ENCODE measurements around the gene ANK3.

ANK3 gene

GRCh38 chr10:60138842-60139241 is 250.8 kb downstream of the ANK3 start:
- in situ Hi-C loops (cut with HindIII; ENCODE audit: low sequenced_read_pairs), result no loop called here
- DNase-seq (ENCODE audit: low read depth), result no peak
- TF ChIP-seq, protein P1, sequence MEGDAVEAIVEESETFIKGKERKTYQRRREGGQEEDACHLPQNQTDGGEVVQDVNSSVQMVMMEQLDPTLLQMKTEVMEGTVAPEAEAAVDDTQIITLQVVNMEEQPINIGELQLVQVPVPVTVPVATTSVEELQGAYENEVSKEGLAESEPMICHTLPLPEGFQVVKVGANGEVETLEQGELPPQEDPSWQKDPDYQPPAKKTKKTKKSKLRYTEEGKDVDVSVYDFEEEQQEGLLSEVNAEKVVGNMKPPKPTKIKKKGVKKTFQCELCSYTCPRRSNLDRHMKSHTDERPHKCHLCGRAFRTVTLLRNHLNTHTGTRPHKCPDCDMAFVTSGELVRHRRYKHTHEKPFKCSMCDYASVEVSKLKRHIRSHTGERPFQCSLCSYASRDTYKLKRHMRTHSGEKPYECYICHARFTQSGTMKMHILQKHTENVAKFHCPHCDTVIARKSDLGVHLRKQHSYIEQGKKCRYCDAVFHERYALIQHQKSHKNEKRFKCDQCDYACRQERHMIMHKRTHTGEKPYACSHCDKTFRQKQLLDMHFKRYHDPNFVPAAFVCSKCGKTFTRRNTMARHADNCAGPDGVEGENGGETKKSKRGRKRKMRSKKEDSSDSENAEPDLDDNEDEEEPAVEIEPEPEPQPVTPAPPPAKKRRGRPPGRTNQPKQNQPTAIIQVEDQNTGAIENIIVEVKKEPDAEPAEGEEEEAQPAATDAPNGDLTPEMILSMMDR (IDR thresholded peaks at IDR 0.05; ENCODE audit: low read depth, low read length, missing control alignments), result no peak
- no peak overlapping the region for H3K4me3 ChIP-seq (ENCODE audit: low read depth, low read length)

DNA sequence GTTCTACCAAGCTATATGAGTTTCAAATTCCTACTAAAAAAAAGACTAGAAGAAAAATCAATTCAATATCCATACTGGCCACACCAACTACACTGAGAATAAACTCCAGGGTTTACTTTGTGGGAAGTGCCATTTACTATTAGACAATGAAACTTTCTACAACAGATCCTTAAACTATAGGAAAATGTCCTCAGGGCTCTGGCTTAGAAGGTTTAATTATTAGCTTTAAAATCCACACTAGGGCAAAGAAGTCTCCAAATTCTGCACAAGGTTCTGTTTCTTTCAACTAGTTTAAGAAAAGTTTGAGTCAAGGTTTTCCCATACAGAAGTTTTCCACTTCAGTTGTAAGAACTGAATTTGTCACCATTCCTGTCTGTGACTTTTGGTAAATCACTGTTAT is 251.6 kb downstream of the ANK3 start:
- H3K4me3 ChIP-seq (ENCODE audit: low read depth, low read length), result no peak overlapping the region
- DNase-seq (ENCODE audit: low read depth), result no peak
- TF ChIP-seq, protein P1 (IDR thresholded peaks at IDR 0.05; ENCODE audit: low read depth, low read length, missing control alignments), result no peak
- in situ Hi-C loops (cut with HindIII; ENCODE audit: low sequenced_read_pairs), result no loop called here

- TF ChIP-seq, protein P1 (IDR thresholded peaks at IDR 0.05; ENCODE audit: low read depth, low read length, missing control alignments), result no peak
- DNase-seq (ENCODE audit: low read depth), result no peak
- in situ Hi-C loops (cut with HindIII; ENCODE audit: low sequenced_read_pairs), result no loop called here
- no peak overlapping the region for H3K4me3 ChIP-seq (ENCODE audit: low read depth, low read length)
These were observed 252.2 kb downstream of the ANK3 start for GRCh38 chr10:60137292-60137992.

DNA sequence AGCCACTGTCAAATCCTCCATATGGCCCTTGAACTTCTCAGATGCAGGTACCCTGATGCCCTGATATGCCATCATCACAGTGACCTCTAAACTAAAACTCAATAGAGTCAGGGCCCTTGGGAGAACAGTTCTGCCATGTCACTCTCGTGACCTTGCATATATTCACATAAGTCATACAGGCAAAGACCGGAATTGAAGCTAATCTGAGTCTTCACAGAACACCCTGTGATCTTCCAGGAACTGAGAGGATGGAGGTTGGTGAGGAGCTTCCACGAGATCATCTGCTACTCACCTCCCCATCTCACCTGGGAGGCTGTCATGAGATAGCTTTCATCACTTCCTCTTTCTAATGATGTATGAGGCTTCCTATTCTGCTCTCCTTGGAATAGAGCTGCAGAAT is 254.7 kb downstream of the ANK3 start:
- no peak overlapping the region for H3K4me3 ChIP-seq (ENCODE audit: low read depth, low read length)
- DNase-seq (ENCODE audit: low read depth), result no peak
- TF ChIP-seq, protein P1 (IDR thresholded peaks at IDR 0.05; ENCODE audit: low read depth, low read length, missing control alignments), result no peak
- in situ Hi-C loops (cut with HindIII; ENCODE audit: low sequenced_read_pairs), result no loop called here

- H3K4me3 ChIP-seq (ENCODE audit: low read depth, low read length), result no peak overlapping the region
- in situ Hi-C loops (cut with HindIII; ENCODE audit: low sequenced_read_pairs), result no loop called here
- TF ChIP-seq, protein P1 (IDR thresholded peaks at IDR 0.05; ENCODE audit: low read depth, low read length, missing control alignments), result no peak
- DNase-seq (ENCODE audit: low read depth), result no peak
These were observed 255.1 kb downstream of the ANK3 start for GRCh38 chr10:60134548-60134947.

DNA sequence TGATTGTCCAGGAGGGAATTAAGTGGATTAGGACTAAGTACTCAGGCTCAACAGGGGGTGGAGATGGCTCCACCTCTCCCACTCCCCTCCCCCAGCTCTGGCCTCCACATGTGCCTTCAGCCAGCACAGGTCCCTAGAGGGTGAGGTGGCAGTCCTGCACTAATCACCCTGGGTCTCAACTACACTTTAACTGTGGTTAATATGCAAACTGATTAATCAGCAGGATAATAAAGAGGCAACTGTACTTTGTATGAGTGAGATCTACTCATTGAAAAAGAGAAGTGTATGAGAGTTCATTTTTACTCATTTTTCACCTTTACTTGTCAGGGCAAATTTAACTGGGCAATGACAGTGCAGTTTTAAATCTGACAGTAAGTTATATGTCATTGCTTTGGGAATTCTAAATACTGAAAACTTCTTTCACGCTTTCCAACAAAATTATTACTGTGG is 259.5 kb downstream of the ANK3 start:
- in situ Hi-C loops (cut with HindIII; ENCODE audit: low sequenced_read_pairs), result no loop called here
- no peak for DNase-seq (ENCODE audit: low read depth)
- H3K4me3 ChIP-seq (ENCODE audit: low read depth, low read length), result no peak overlapping the region
- TF ChIP-seq, protein P1 (IDR thresholded peaks at IDR 0.05; ENCODE audit: low read depth, low read length, missing control alignments), result no peak

Measured in astrocyte of the cerebellum (primary cell).